Measurements from ENCODE around the gene IMPDH2. TPM values are rescaled to one million over a fixed set of nuclear protein-coding genes. Genes with fewer than 3 reads are reported as not detected.

Gene IMPDH2
- total and polyA plus RNA-seq, 7 donors: 55.0 to 187 (median 99.0) TPM

DNA sequence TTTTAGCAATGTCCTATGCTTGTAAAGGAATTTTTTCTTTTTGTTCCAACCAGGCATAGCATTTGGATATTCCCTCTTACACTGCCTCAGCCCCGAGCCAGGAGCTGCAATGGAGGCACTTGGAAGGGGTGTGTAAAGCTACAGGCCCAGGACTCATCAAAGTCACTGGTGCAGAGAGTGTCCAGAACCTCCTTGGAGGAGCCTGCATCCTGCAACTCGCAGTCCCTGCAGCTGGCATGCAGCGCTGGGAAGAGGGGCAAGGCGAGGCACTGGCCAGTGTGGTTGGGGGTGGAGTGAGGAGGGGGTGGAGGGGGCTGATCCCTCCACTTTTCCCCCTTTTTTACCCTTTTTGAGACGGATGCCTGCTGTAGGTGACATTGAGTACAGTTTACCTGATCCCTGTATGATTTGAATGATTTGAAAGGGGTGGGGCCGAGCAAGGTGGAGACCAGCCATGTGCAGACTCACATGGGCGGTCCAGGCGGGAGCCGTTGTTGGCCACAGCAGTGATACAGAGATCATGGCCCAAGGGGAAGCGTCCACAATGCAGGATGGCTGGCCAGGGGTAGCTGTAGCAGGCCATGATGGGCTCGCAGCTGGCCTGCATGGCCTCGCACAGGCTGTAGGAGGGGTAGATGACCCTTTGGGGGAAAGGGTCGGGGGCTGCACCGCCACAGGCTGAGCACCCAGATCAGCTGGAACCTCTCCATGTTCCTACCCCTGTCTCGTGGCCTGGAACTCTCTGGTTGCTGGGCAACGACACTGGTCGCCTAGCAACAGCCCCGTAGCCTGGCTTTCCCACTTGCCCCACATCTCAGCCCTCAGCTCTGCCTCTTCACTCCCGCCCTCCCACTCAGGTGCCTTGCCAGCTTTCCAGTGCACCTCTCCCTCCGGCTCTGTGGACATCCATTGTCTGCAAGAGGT, 31.2 kb downstream of the IMPDH2 start:
- intact Hi-C loops (cut with DNase I): no loop called here
- 88 to 89% methylated on average over 20 of the region's 20 CpGs for WGBS, 2 donors
- no peak overlapping the region for H3K27ac ChIP-seq

GRCh38 chr3:48997102-48997635, 32.0 kb downstream of the IMPDH2 start:
- Histone ChIP-seq H3K36me3 (peaks cover 0 to 19% (median 5%) of the 10 kb centered on the region in 4 donors), H3K27ac (no peak overlapping the region), H3K27me3 (no peaks in the 10 kb centered on the region), H3K4me3 (no peak overlapping the region), H3K4me1 (peaks cover 0 to 2% (median 1%) of the 10 kb centered on the region in 4 donors), H3K9me3 (no peaks in the 10 kb centered on the region)
- intact Hi-C loops (cut with DNase I): no loop called here
- TF ChIP-seq EP300 (IDR thresholded peaks at IDR 0.05) (no peak), CTCF (IDR thresholded peaks at IDR 0.05) (no peak), POLR2AphosphoS5 (IDR thresholded peaks at IDR 0.05) (no peak), POLR2A (IDR thresholded peaks at IDR 0.05) (no peak)
- 91% methylated on average over 8 of the region's 8 CpGs for WGBS, 2 donors
- no peak for DNase-seq

More for the DNA sequence above, 31.2 kb downstream of the IMPDH2 start:
- Histone ChIP-seq H3K27me3 (no peaks in the 10 kb centered on the region), H3K4me1 (no peaks in the 10 kb centered on the region), H3K36me3 (peaks cover 0 to 19% (median 5%) of the 10 kb centered on the region in 4 donors), H3K4me3 (no peak overlapping the region), H3K9me3 (no peaks in the 10 kb centered on the region)
- DNase-seq: no peak
- TF ChIP-seq POLR2A (IDR thresholded peaks at IDR 0.05): no peak
- no peak for TF ChIP-seq CTCF (IDR thresholded peaks at IDR 0.05)
- no peak for TF ChIP-seq EP300 (IDR thresholded peaks at IDR 0.05)
- no peak for TF ChIP-seq POLR2AphosphoS5 (IDR thresholded peaks at IDR 0.05)

- peaks cover 0 to 19% (median 5%) of the 10 kb centered on the region in 4 donors for H3K36me3 ChIP-seq
- 94 to 95% methylated on average over 8 of the region's 8 CpGs for WGBS, 2 donors
Measured at GRCh38 chr3:48996640-48997039, 32.6 kb downstream of the IMPDH2 start.

GRCh38 chr3:48993834-48994233, 35.4 kb downstream of the IMPDH2 start:
- no peak overlapping the region for H3K27ac ChIP-seq
- no peak overlapping the region for H3K4me3 ChIP-seq
- no peak for TF ChIP-seq POLR2AphosphoS5 (IDR thresholded peaks at IDR 0.05)
- TF ChIP-seq POLR2A (IDR thresholded peaks at IDR 0.05): no peak
- TF ChIP-seq CTCF (IDR thresholded peaks at IDR 0.05): no peak
- no peak for TF ChIP-seq EP300 (IDR thresholded peaks at IDR 0.05)
- no peaks in the 10 kb centered on the region for H3K27me3 ChIP-seq
- H3K9me3 ChIP-seq: no peaks in the 10 kb centered on the region
- intact Hi-C loops (cut with DNase I): no loop called here
- no peak for DNase-seq
- H3K4me1 ChIP-seq: peaks cover 0 to 28% (median 25%) of the 10 kb centered on the region in 4 donors
- peaks cover 0 to 19% (median 5%) of the 10 kb centered on the region in 4 donors for H3K36me3 ChIP-seq

More at GRCh38 chr3:48996640-48997039, 32.6 kb downstream of the IMPDH2 start:
- no peaks in the 10 kb centered on the region for H3K27me3 ChIP-seq
- H3K4me1 ChIP-seq: peaks cover 0 to 7% (median 6%) of the 10 kb centered on the region in 4 donors
- no peak for DNase-seq
- TF ChIP-seq POLR2A (IDR thresholded peaks at IDR 0.05): no peak
- TF ChIP-seq CTCF (IDR thresholded peaks at IDR 0.05): no peak
- no peak for TF ChIP-seq EP300 (IDR thresholded peaks at IDR 0.05)
- no peak for TF ChIP-seq POLR2AphosphoS5 (IDR thresholded peaks at IDR 0.05)
- H3K27ac ChIP-seq: no peak overlapping the region
- H3K4me3 ChIP-seq: no peak overlapping the region
- intact Hi-C loops (cut with DNase I): no loop called here
- no peaks in the 10 kb centered on the region for H3K9me3 ChIP-seq
